SK-N-SH (cell line): ENCODE results near the gene BCAR3. TPM values are rescaled to one million over a fixed set of nuclear protein-coding genes. Genes with fewer than 3 reads are reported as not detected.

Experiments
- CTCF ChIA-PET: fragments of 300-600, 350-600 bp; formaldehyde crosslinking; extraction: SDS; loops from one replicate; lab custom pipeline; 2021; lab: Yijun Ruan, JAX
- POLR2A ChIA-PET: fragments of 350-600 bp; sonication (Branson Sonifier 250); formaldehyde crosslinking; extraction: SDS; loops from one replicate; lab custom pipeline; 2020; ENCODE audit warnings: antibody characterized with exemption, inconsistent platforms; lab: Yijun Ruan, JAX
- DNase-seq: peaks from one replicate; pipeline ENCODE4 v3.0.0; 2012
- H2AFZ ChIP-seq: fragments of 200-600 bp; sonication (generic); 2 replicates; pipeline ENCODE4 v1.8.1; 2016; ENCODE audit warnings: antibody characterized with exemption, mild to moderate bottlenecking, low read depth
- H3F3A ChIP-seq: fragments of 200-600 bp; sonication (generic); replicated peaks from 2 replicates; pipeline ENCODE3; 2016; ENCODE audit warnings: antibody characterized with exemption, mild to moderate bottlenecking; ENCODE audit not compliant: insufficient read depth
- H3K27ac ChIP-seq, 2 experiments: fragments of 200-500 bp in 1 of 2; fragments of 200-600 bp in 1 of 2; sonication (Bioruptor generic) in 1 of 2; sonication (generic), shearing (Covaris generic) in 1 of 2; 2 replicates each; pipeline versions ENCODE4 v1.5.1 to v1.6.1; 2014 to 2016; ENCODE audit warnings: low read depth in 2 of 2, inconsistent platforms in 1 of 2, low read length in 1 of 2, mild to moderate bottlenecking in 1 of 2, mixed read lengths in 1 of 2
- H3K27me3 ChIP-seq: fragments of 200-600 bp; sonication (generic), shearing (Covaris generic); 2 replicates; pipeline ENCODE4 v1.6.1; 2016; ENCODE audit warnings: mixed run types; ENCODE audit not compliant: insufficient read depth
- H3K36me3 ChIP-seq, 2 experiments: fragments of 200-500 bp in 1 of 2; fragments of 200-600 bp in 1 of 2; sonication (Bioruptor generic) in 1 of 2; sonication (generic) in 1 of 2; replicated peaks in 1 of 2; 2 replicates each; pipeline versions ENCODE3 to v1.5.1; 2014 to 2016; ENCODE audit warnings: low read length in 1 of 2, mild to moderate bottlenecking in 1 of 2; ENCODE audit not compliant: insufficient read depth in 2 of 2, control insufficient read depth in 1 of 2
- H3K4me1 ChIP-seq, 2 experiments: fragments of 200-500 bp in 1 of 2; fragments of 200-600 bp in 1 of 2; sonication (Bioruptor generic) in 1 of 2; sonication (generic), shearing (Covaris generic) in 1 of 2; 2 replicates each; pipeline versions ENCODE4 v1.5.1 to v1.6.1; 2014 to 2016; ENCODE audit warnings: low read depth in 1 of 2, low read length in 1 of 2, mixed run types in 1 of 2; ENCODE audit not compliant: insufficient read depth in 2 of 2, control insufficient read depth in 1 of 2
- H3K4me2 ChIP-seq: fragments of 200-600 bp; sonication (generic), shearing (Covaris generic); 2 replicates; pipeline ENCODE4 v1.6.1; 2017; ENCODE audit warnings: mixed run types
- H3K4me3 ChIP-seq, 2 experiments: fragments of 200-500 bp in 1 of 2; fragments of 200-600 bp in 1 of 2; sonication (Bioruptor generic) in 1 of 2; sonication (generic), shearing (Covaris generic) in 1 of 2; 2 replicates each; pipeline versions ENCODE4 v1.5.1 to v1.8.1; 2014 to 2016; ENCODE audit warnings: low read depth in 2 of 2, inconsistent platforms in 1 of 2, low read length in 1 of 2, mild to moderate bottlenecking in 1 of 2, mixed read lengths in 1 of 2, moderate library complexity in 1 of 2
- H3K79me2 ChIP-seq: fragments of 200-600 bp; sonication (generic); 2 replicates; pipeline ENCODE4 v1.8.1; 2017; ENCODE audit warnings: mild to moderate bottlenecking; ENCODE audit not compliant: insufficient read depth
- H3K9ac ChIP-seq: fragments of 200-600 bp; sonication (generic); 2 replicates; pipeline ENCODE4 v1.6.1; 2017; ENCODE audit warnings: mixed run types
- H3K9me2 ChIP-seq: fragments of 200-600 bp; sonication (generic); 2 replicates; pipeline ENCODE4 v1.6.1; 2017; ENCODE audit warnings: mixed run types
- H3K9me3 ChIP-seq: fragments of 200-600 bp; sonication (generic); 2 replicates; pipeline ENCODE4 v1.6.1; 2017; ENCODE audit warnings: mixed run types, mild to moderate bottlenecking, moderate library complexity
- H4K20me1 ChIP-seq: fragments of 200-600 bp; sonication (generic); 2 replicates; pipeline ENCODE4 v1.6.1; 2017; ENCODE audit warnings: mild to moderate bottlenecking, mixed run types; ENCODE audit not compliant: insufficient read depth
- EP300 ChIP-seq, 2 experiments: IDR thresholded peaks; 2 replicates each; pipeline versions ENCODE4 v1.4.0 to v1.6.1; 2012; ENCODE audit warnings: borderline replicate concordance in 1 of 2, low read depth in 1 of 2, low read length in 1 of 2
- GATA2 ChIP-seq: sonication (generic); formaldehyde crosslinking; IDR thresholded peaks from 2 replicates; pipeline ENCODE4 v1.5.0; 2020; ENCODE audit warnings: mild to moderate bottlenecking, missing genetic modification reagents
- IRF3 ChIP-seq: fragments of 150-350 bp; IDR thresholded peaks from 2 replicates; pipeline ENCODE4 v1.6.1; 2016; ENCODE audit warnings: mild to moderate bottlenecking, low read depth, low read length
- PBX3 ChIP-seq: IDR thresholded peaks from 2 replicates; pipeline ENCODE4; 2012
- RAD21 ChIP-seq: IDR thresholded peaks from 2 replicates; pipeline ENCODE4 v1.6.1; 2012; ENCODE audit warnings: mild to moderate bottlenecking, low read length
- TCF12 ChIP-seq: IDR thresholded peaks from 2 replicates; pipeline ENCODE4 v1.4.0; 2012
- YY1 ChIP-seq: IDR thresholded peaks from 2 replicates; pipeline ENCODE4 v1.4.0; 2012; ENCODE audit warnings: low read depth, mild to moderate bottlenecking
- WGBS: methylation state at CpG from one replicate; pipeline ENCODE4 v1.1.6; 2017; ENCODE audit warnings: low lambda C conversion rate; 5-methylcytosine and 5-hydroxymethylcytosine counted together
- polyA plus RNA-seq, 3 experiments: library from polyadenylated mRNA; depleted of rRNA; stranded (reverse); fragments of >200 nt; gene quantifications; 2 replicates each; pipeline ENCODE4 v1.2.3, GENCODE V29; 2012
- TF ChIP-seq, protein P1 (sequence below): IDR thresholded peaks from 2 replicates; pipeline ENCODE4 v1.4.0; 2012; ENCODE audit warnings: low read depth
- TF ChIP-seq, protein P2 (sequence below): IDR thresholded peaks from 2 replicates; pipeline ENCODE4 v1.6.1; 2012; ENCODE audit warnings: mild to moderate bottlenecking, low read depth, low read length, moderate library complexity

Gene BCAR3
- polyA plus RNA-seq, 1 of the 3 experiments (the other 2 are of a cell fraction) = 58.4 TPM

GRCh38 chr1:93679546-93679945, 2.1 kb downstream of the BCAR3 start:
- H3K79me2 ChIP-seq = peaks cover 89% of the 10 kb centered on the region
- peak overlapping the region; percentile 81 for H3K4me2 ChIP-seq
- no peaks in the 10 kb centered on the region for H3K9me3 ChIP-seq
- H3K36me3 ChIP-seq = peaks cover 7 to 20% of the 10 kb centered on the region in 2 experiments
- TF ChIP-seq, protein P1, sequence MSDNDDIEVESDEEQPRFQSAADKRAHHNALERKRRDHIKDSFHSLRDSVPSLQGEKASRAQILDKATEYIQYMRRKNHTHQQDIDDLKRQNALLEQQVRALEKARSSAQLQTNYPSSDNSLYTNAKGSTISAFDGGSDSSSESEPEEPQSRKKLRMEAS = peak; percentile 51
- no peak for TF ChIP-seq YY1
- peaks cover 29 to 34% of the 10 kb centered on the region in 2 experiments; a peak in 3 of 4 replicates for H3K4me1 ChIP-seq
- peak overlapping the region; percentile 75 to 86; a peak in 3 of 4 replicates for H3K4me3 ChIP-seq
- no peaks in the 10 kb centered on the region for H3K27me3 ChIP-seq
- no peak for DNase-seq
- peak overlapping the region; percentile 96; the same call in 1 of the 2 replicates for H3K9ac ChIP-seq
- H3F3A ChIP-seq = peaks cover 43% of the 10 kb centered on the region
- WGBS = 49% methylated on average over 4 of the region's 4 CpGs
- POLR2A ChIA-PET = no interaction called here
- H2AFZ ChIP-seq = no peak overlapping the region
- no peaks in the 10 kb centered on the region for H3K9me2 ChIP-seq
- peaks cover 51% of the 10 kb centered on the region for H4K20me1 ChIP-seq
- CTCF ChIA-PET = interaction anchor here (0.7 to 7.1 kb wide), 3 partner anchors 10 to 62 kb away, joined by 3 to 61 read pairs (median 35); no protein-coding TSS in a partner anchor
- peak overlapping the region; percentile 86 to 95; a peak in 3 of 4 replicates for H3K27ac ChIP-seq

DNA sequence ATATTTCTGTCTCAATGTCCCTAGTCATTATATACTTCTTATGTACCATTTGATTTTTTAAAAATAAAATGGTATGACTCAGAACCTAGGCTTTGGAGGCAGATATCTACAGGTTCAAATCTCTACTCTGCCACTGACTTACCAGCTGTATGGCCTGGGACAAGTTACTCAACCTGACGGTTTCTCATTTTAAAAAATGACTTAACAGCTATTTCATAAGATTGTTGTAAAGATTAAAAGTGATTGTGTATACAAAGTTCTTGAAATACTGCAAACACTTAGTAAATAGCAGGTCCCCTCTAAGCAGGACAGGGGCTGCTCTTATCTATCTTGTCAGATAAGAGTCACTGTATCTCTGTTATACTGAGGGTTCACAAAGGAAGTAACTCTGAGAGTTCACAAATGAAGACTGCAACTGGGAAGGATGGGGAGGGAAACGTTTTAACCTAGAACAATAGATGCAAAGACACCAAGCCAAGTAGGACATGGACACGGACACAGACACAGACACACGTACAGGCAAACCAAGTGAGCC, 2.6 kb downstream of the BCAR3 start:
- Histone ChIP-seq H3K4me3 (peak overlapping the region; percentile 75 to 86; a peak in 3 of 4 replicates), H3K9ac (peak overlapping the region; percentile 96; the same call in 1 of the 2 replicates)
- 62% methylated on average over 4 of the region's 4 CpGs for WGBS

More for the DNA sequence above, 2.6 kb downstream of the BCAR3 start:
- DNase-seq = no peak
- no peaks in the 10 kb centered on the region for H3K9me3 ChIP-seq
- peaks cover 57% of the 10 kb centered on the region for H4K20me1 ChIP-seq
- peaks cover 33 to 34% of the 10 kb centered on the region in 2 experiments; a peak in 3 of 4 replicates for H3K4me1 ChIP-seq
- no peaks in the 10 kb centered on the region for H3K27me3 ChIP-seq
- no peak overlapping the region for H2AFZ ChIP-seq
- H3K9me2 ChIP-seq = no peaks in the 10 kb centered on the region
- CTCF ChIA-PET = interaction anchor here (1.0 to 7.1 kb wide), 7 partner anchors 9 to 135 kb away, joined by 3 to 61 read pairs (median 4); no protein-coding TSS in a partner anchor
- H3K79me2 ChIP-seq = peaks cover 95% of the 10 kb centered on the region
- peaks cover 7 to 25% of the 10 kb centered on the region in 2 experiments for H3K36me3 ChIP-seq
- POLR2A ChIA-PET = no interaction called here
- H3K27ac ChIP-seq = peak overlapping the region; percentile 86 to 95; a peak in 3 of 4 replicates
- H3K4me2 ChIP-seq = peak overlapping the region; percentile 81
- H3F3A ChIP-seq = peaks cover 46% of the 10 kb centered on the region
- TF ChIP-seq PBX3 (no peak), IRF3 (no peak), GATA2 (no peak), TCF12 (no peak), EP300 (IDR thresholded peaks at IDR 0.05; ENCODE audit: borderline replicate concordance in 1 of 2, low read depth in 1 of 2, low read length in 1 of 2) (no peak), RAD21 (no peak)
- TF ChIP-seq, protein P2, sequence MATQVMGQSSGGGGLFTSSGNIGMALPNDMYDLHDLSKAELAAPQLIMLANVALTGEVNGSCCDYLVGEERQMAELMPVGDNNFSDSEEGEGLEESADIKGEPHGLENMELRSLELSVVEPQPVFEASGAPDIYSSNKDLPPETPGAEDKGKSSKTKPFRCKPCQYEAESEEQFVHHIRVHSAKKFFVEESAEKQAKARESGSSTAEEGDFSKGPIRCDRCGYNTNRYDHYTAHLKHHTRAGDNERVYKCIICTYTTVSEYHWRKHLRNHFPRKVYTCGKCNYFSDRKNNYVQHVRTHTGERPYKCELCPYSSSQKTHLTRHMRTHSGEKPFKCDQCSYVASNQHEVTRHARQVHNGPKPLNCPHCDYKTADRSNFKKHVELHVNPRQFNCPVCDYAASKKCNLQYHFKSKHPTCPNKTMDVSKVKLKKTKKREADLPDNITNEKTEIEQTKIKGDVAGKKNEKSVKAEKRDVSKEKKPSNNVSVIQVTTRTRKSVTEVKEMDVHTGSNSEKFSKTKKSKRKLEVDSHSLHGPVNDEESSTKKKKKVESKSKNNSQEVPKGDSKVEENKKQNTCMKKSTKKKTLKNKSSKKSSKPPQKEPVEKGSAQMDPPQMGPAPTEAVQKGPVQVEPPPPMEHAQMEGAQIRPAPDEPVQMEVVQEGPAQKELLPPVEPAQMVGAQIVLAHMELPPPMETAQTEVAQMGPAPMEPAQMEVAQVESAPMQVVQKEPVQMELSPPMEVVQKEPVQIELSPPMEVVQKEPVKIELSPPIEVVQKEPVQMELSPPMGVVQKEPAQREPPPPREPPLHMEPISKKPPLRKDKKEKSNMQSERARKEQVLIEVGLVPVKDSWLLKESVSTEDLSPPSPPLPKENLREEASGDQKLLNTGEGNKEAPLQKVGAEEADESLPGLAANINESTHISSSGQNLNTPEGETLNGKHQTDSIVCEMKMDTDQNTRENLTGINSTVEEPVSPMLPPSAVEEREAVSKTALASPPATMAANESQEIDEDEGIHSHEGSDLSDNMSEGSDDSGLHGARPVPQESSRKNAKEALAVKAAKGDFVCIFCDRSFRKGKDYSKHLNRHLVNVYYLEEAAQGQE = no peak
